ENCODE results near the gene ERCC6L2.

GRCh38 chr9:95954940-95955339 lies 79.4 kb downstream of the ERCC6L2 start:
- TF ChIP-seq GATA2 (IDR thresholded peaks at IDR 0.05; ENCODE audit: low read depth, low read length) (no peak), GATA3 (IDR thresholded peaks at IDR 0.05; ENCODE audit: low read depth, low read length) (no peak)

Measured in SH-SY5Y (cell line).